Lower leg skin (tissue), 3 donors: ENCODE results near the gene MUC12.

ENCODE experiments used
- CTCF ChIP-seq, 3 donors: fragments of 450-650 bp; IDR thresholded peaks; one replicate each; pipeline ENCODE4 v1.5.1; 2016; ENCODE audit warnings: antibody characterized with exemption in 3 of 3, mild to moderate bottlenecking in 3 of 3, moderate library complexity in 2 of 3
- POLR2A ChIP-seq, 2 donors: fragments of 450-650 bp; IDR thresholded peaks; one replicate each; pipeline ENCODE4 v1.6.1; 2016 to 2017; ENCODE audit warnings: antibody characterized with exemption in 2 of 2, mild to moderate bottlenecking in 1 of 2, moderate library complexity in 1 of 2

GRCh38 chr7:101023839-101024238 is 54.5 kb downstream of the MUC12 start:
- TF ChIP-seq CTCF (IDR thresholded peaks at IDR 0.05) = no peak
- TF ChIP-seq POLR2A (IDR thresholded peaks at IDR 0.05) = no peak
